GM18517 (cell line): ENCODE results near the gene S1PR2.
"Not testable (repeated sequence)": the region's sequence is repeated elsewhere in the genome, so short reads cannot be mapped to it uniquely, and the experiment has no call there.

Source experiments
- ATAC-seq: cut with Tn5 transposase; IDR thresholded peaks from one replicate; pipeline ENCODE4 v1.9.1; 2021; ENCODE audit warnings: mild to moderate bottlenecking, moderate library complexity; ENCODE audit not compliant: unreplicated experiment

S1PR2 gene

DNA sequence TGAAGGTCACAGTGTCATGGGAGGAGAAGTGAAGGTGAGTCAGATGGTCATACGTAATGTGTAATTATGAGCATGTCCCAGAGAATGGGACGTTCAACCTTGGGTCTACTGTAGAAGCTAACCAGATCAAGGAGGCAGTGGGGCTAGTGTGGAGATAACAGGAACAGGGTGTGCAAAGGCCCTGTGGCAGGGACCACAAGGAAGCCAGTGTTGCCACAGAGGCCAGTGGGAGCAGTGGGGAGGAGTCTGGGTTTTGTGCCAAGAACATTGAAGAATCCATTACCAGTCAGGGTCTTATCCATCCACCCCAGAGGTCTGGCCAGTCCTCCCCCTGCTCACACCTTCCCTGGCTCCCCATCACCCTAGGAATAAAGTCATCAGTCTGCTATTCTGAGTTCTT, 24.2 kb upstream of the S1PR2 start:
- no peak for ATAC-seq

DNA sequence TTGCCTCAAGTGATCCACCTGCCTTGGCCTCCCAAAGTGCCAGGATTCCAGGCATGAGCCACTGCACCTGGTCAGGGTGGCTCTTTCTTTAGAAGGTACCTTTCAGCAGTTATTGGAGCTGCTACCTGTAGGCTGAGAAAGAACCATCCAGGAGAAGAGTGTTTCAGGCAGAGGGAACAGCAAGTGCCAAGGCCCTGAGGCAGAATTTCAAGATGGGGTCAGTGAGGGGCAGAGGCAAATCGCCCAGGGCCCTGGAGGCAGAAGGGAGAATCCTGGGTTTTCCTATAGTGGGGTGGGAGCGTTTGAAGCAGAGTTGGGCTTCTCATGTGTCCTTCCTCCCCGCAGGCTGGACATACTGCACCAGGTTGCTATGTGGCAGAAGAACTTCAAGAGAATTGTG, 23.1 kb upstream of the S1PR2 start:
- ATAC-seq, result no peak

DNA sequence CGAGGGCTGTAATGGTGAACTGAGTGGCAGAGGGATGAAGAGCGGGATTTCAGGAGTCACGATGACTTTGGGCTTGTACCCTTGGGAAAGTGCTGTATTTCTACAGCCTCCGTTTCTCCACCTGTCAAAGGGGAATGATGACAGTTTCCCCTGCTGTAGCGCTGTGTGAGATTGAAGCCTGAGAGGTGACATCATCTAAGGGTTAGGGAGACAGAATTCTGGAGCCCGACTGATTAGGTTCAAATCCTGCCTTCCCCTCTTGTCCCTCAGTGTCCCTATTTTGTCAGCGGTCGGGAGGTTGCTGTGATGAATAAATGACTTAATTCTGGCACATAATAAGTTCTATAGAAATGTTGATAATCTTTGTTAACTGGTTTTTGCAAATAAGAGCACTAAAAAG, 21.6 kb upstream of the S1PR2 start:
- ATAC-seq, result no peak

DNA sequence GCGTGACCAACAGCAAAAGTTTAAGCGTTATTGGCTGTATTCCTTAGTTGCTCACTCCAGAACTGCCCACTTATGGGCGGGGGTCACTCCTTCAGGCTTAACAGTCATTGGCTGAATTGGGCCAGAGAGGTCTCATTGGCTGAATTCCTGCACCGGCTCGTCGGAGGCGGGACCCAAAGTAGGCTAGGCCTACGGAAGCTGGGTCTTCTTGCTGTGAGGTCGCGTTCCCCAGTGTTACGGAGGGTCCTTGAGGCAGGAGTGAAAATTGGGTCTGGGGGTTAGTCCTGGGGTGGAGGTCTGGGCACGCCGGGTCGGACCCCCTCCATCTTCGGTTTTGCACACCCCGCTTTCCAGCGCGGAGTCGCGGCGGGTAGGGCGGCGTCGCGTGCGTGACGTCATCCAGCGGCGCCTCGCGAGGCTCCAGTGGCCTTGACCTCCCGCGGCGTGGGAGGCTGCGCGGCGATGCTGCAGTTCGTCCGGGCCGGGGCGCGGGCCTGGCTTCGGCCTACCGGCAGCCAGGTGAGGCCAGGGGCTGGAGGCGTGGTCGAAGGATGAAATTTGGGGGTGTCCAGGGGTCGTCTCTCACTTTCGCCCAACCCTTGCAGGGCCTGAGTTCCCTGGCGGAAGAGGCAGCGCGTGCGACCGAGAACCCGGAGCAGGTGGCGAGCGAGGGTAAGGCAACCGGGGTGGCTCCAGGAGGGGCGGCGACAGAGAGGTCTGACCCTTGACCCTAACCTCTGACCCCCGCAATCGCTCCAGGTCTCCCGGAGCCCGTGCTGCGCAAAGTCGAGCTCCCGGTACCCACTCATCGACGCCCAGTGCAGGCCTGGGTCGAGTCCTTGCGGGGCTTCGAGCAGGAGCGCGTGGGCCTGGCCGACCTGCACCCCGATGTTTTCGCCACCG, 20.9 kb upstream of the S1PR2 start, which contains the start of gene MRPL4:
Gene MRPL4, plus strand, starts transcription at position 423 of the 903 bp plus-strand sequence. Its CDS starts 40 bp downstream, at position 463.
- ATAC-seq, result peak; percentile 87

DNA sequence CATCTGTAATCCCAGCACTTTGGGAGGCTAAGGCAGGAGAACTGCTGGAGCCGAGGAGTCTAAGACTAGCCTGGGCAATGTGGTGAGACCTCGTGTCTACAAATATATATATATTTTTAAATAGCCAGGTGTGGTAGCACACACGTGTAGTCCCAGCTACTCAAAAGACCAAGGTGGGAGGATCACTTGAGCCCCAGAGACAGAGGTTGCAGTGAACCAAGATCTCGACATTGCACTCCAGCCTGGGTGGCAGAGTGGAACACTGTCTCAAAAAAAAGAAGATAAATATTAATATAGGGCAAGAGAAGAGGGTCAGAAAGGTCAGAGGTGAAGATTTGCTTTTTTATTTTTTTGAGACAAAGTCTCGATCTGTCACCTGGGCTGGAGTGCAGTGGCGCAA, 15.4 kb upstream of the S1PR2 start:
- no peak for ATAC-seq

DNA sequence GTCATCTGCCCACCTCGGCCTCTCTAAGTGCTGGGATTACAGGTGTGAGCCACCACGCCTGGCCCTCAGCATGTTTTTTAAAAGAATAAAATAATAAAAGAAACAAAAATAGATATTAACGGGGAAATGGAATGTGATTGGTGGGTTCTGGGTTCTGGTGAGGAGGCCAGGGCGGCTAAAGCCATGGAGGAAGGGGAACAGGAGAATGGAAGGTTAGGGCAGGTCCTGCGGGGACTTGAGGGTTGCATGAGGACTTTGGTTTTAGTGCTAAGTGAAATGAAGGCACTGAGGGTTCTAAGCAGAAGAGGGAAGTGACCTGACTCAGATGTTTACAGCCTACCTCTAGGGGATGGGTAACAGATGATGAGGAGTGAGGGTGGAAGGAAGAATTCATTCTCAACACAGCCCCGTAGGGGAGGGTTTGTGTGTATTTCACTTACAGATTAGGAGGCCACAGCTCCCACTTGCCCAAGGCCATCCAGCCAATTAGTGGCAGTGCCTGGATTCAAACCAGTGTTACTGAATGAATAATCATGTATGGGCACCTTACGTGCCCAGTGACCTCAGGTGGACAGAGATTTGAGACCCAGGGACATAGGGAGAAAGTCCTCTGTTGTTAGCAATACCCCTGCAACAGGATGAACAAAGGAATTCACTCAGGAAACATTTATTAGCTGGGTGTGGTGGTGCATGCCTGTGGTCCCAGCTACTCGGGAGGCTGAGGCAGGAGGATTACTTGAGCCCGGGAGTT, 14.2 kb upstream of the S1PR2 start:
- no peak for ATAC-seq

DNA sequence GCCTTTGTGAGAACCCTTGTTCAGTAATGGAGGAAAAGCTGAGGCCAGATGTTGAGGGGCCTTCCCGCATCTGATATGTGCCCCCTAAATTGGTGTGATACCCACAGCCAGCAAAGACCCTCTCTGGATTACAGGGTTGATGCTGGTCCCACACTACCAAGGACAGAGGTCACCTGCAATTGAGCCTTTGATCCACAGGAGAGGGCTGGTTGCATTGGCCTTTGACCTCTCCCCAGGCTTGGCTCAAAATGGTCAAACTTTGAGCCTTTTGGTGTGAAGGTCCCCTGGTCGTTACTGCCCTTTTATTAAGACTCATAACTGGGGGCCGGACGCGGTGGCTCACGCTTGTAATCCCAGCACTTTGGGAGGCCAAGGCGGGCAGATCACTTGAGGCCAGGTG, 12.5 kb upstream of the S1PR2 start:
- ATAC-seq, result no peak

DNA sequence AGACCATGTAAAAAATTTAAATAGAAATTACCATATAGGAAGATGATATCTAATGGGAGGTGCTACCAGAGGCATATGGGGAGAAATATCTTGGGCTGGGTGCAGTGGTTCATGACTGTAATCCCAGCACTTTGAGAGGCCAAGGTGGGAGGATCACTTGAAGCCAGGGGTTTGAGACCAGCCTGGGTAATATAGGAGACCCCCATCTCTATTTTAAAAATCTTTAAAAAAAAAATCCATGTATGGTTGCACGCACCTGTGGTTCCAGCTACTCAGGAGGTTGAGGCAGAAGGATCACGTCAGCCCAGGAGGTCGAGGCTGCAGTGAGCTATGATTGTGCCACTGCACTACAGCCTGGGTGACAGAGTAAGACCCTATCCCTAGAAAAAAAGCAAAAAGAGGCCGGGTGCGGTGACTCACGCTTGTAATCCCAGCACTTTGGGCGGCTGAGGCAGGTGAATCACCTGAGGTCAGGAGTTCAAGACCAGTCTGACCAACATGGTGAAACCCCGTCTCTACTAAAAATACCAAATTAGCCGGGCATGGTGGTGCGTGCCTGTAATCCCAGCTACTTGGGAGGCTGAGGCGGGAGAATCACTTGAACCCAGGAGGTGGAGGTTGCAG, 10.8 kb upstream of the S1PR2 start:
- ATAC-seq, result not testable (repeated sequence)

DNA sequence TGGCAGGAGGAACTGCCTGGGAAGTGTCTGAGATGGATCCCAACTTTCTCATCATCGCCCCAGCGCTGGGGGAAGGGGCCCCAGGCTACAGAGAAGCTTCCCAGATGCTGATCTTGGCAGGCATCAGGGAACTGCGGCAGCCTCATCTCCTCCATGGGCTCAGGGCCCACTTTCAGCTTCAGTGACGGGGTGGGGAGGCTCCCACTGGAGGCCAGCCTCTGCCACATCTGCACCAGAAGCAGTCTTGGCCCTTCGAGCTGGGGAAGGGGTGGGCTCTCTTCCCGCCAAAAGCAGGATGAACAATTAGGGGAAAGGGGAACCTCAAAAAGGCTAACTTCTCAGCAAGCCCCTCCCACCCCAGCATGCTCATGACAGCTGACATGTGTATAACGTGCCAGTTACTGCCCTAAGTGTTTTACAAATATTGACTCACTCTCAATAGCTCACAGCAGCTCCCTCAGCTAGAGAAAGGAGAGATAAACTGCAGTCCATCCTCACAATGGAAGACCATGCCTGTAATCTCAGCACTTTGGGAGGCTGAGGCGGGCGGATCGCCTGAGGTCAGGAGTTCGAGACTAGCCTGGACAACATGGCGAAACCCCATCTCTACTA, 7.1 kb upstream of the S1PR2 start:
- no peak for ATAC-seq

DNA sequence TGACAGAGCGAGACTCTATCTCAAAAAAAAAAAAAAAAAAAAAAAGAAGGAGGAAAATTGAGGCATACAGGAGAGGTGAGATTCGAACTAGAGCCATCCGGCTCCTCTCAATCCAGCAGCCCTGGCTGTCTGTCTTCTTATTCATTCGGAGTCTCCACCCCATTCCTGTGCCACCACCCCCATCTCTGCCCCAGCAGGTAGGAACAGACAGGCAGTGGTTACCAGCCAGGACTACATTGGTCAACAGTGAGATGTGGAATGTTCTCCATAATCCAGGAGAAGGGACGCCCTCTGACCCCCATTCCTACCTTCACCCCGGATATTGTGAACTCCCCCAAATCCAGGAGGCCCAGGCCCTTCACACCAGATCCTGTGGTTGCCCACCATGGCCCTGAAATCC, 6.6 kb upstream of the S1PR2 start:
- no peak for ATAC-seq

DNA sequence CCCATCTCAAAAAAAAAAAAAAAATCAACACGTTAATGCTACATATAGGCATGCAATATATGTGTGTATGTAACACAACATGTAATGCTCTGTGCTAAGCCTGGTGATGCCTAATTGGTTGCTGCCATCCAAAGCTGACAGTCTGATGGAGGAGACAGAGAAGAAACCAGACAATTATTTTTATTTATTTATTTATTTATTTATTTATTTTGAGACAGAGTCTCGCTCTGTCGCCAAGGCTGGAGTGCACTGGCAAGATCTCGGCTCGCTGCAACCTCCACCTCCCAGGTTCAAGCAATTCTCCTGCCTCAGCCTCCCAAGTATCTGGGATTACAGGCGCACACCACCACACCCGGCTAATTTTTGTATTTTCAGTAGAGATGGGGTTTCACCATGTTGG, 4.3 kb upstream of the S1PR2 start:
- ATAC-seq, result not testable (repeated sequence)

DNA sequence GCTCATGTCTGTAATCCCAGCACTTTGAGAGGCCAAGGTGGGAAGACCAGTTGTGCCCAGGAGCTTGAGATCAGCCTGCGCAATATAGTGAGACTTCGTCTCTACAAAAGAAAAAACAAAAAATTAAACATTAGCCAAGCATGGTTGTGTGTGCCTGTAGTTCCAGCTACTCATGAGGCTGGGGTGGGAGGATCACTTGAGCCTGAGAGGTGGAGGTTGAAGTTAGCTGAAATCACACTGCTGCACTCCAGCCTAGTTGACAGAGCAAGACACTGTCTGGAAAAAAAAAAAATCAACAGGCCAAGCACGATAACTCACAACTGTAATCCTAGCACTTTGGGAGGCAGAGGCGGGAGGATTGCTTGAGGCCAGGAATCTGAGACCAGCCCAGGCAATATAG, 3.9 kb upstream of the S1PR2 start:
- ATAC-seq, result no peak

DNA sequence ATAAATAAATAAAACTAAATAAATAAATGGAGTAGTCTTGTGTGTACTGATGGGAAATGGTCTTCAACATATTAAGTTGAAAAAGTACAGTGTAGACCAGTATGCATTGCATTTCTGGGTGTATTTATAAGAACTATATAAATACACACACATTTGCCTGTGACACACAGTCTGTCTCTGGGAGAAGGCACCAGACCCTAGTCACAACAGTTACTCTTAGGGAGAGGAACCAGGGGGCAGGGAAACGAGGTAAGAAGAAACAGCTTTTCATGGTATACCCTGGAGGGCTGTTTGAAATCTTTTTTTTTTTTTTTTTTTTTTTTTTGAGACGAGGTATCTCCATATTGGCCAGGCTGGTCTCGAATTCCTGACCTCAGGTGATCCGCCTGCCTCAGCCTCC, 2.8 kb upstream of the S1PR2 start:
- no peak for ATAC-seq

DNA sequence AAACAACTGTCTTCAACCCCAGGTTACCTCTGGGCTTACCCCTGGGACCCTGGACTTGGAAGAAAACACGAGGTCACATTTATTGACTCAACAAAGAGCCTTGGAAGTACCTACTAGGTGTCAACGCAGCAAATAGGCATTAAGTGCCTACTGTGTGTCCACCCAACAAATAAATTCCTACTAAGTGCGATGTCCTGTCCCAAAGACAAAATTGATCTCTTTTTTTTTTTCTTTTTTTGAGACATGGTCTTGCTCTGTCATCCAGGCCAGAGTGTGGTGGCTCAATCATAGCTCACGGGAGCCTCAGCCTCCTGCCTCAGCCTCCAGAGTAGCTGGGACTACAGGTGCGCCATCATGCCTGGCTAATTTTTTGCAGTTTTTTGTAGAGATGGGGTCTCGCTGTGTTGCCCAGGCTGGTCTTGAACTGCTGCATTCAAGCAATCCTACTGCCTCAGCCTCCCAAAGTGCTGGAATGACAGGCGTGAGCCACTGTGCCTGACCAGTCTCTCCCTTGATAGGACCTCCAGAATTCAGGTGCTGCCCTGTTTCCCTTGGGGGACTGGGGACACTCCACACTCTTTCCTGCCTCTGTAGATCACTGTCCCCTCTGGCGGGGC, 589 bp upstream of the S1PR2 start:
- ATAC-seq, result no peak

DNA sequence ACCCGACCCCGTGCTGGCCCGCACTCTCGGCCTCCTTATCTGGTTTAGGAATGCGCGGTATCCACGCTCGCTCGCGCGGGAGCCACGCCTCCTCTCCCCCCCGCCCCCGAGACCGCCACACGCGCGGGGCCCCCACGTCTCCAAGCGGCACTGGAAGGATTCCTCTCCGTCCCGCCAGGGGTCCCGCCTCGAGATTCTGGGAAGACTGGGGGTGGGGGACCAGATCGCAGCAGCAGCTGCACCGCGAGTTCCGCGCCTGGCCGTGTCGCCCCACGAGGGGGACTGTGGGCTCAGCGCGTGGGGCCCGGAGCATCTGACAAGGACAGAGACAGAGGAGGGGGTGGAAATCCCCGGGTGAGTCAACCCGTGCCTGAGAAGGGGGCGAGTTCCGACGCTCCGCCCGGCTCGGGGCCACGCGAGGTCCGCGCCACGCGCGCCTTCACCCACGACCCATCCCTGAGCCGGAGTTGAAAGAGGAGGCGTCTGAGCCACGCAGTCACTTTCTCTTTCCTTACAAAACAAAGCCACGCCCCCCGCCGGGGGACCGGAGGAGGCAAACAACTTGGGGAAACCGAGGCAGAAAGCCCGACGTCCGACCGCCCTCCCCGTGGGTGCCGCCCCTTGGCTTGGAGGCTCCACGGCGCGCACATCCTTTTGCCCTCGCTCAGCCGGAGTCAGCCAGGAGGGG, 814 bp downstream of the S1PR2 start:
- ATAC-seq, result no peak

DNA sequence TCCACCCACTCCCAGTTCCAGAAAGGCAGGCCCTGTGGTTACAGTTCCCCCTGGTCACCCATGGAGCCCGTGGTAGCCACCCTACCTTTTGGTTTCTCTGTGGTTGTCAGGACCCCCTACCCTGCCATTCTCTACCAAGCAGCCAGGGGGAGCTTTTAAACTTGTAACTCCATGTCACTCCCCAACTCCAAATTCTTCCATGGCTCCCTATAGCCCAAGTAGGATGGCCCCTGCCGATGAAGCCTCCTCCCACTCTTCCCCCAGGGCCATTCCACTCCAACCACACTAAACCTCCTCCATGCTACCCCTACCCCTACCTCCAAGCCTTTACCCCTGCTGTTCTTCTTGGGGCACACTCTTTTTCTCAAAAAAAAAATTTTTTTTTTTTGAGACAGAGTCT, 2.2 kb downstream of the S1PR2 start:
- ATAC-seq, result no peak

DNA sequence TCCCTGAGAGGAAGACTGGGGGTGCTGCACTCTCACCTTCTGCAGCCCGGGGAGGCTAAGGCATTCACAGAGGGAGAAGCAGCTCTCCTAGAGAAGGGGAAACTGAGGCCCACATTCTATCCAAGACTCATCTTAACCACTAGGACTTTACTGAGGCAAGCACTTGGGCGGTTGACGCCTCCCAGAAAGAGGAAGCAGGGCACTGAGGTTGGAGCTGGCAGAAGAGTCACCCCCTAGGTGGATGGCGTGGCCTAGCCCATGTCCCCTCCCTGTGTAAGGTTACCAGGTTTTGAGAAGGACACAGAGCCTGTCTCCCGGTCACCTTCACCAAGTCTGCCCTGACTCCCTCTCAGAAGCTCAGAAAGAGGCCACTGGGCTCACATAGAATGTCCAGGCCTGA, 2.7 kb downstream of the S1PR2 start:
- no peak for ATAC-seq

DNA sequence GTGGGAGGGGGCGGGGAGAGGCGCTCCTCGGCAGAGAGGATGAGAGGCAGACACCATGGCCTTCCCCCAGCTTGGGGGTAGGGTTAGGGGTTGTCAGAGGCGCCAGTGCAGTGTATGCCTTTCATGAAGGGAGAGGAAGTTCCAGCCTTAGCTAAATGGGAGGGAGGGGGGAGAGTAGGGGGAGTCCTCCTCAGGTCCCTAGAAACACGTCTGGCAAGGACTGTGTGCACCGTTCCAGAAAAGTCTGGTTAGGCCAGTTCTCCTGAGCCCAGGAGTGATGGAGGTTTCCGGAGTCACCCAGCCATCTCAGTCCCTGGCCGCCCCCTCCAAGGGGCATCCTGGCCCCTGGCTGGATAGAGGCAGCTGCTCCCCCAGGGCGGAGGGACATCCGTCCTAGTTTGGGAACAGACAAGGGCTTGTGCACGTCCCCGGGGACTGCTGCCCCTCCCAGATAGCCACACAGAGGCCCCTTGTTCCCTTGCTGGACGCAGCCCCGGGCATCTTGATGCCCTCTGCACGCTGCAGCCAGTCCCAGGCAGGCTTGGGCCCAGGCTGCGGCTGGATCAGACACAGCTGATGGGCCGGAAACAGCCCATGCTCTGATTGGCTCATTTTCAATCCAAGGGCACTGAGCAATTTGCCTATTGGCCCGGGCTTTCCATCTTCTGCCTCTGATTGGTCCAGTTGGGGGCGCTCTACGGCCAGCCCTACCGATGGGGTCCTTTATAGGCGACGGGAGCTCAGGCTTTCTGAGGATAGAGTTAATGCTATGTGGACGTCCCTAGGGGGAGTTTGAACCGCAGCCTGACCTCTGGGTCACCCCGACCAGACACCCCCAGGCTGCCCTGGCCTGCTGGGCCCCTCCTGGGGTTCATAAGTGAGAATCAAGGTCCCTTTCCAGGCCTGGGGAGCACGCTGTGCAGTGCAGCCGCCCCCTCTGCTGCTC, 3.8 kb downstream of the S1PR2 start:
- ATAC-seq, result no peak

DNA sequence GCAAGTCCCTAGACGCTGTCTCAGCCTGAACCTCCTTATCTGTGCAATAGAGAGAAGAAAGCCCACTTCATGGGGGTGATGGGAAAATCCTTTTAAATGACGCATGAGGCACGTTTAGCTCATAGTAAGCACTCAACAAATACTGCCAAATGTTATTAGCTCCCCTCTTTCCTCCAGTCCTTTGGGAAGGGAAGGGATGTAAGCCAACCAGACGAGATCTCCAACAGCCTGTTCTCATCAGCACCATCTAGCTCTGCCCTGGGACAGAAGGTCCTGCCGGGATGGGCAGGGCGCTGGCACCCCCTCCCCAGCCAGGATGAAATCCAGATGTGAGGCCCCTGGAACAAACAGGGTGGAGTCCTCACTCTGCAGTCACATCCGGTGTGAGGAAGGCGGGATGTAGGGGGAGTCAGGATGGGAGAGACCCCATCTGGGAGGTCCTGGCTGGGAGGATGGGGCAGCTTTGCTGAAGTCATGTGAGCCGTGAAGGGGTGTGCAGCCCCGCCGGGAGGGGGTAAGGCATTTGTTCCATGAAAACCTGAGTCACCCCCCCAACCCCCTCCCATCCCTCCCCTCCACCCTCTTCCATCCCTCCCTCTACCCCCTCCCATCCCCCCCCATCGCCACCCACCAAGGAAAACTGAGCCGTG, 4.6 kb downstream of the S1PR2 start:
- no peak for ATAC-seq
